GM04503 (cell line): ENCODE results near the gene ADCY6.

Source experiments
- DNase-seq: peaks from one replicate; pipeline ENCODE4 v3.0.0-alpha.2; 2012; ENCODE audit warnings: low read depth

ADCY6 gene

GRCh38 chr12:48815126-48816110 is 26.5 kb upstream of the ADCY6 start:
- DNase-seq, result peak; percentile 47

- peak; percentile 31 for DNase-seq
Measured at GRCh38 chr12:48814262-48815125, 25.6 kb upstream of the ADCY6 start.

- DNase-seq, result no peak
Measured at GRCh38 chr12:48813465-48814261, 24.8 kb upstream of the ADCY6 start.

- DNase-seq, result no peak
Measured at GRCh38 chr12:48812389-48812788, 23.5 kb upstream of the ADCY6 start.

GRCh38 chr12:48811437-48812090 is 22.7 kb upstream of the ADCY6 start:
- no peak for DNase-seq

GRCh38 chr12:48810903-48811431 is 22.1 kb upstream of the ADCY6 start:
- peak; percentile 65 for DNase-seq

GRCh38 chr12:48807981-48808380 is 19.1 kb upstream of the ADCY6 start:
- no peak for DNase-seq

GRCh38 chr12:48803675-48804074 is 14.8 kb upstream of the ADCY6 start:
- no peak for DNase-seq

GRCh38 chr12:48800971-48801370 is 12.1 kb upstream of the ADCY6 start:
- DNase-seq, result no peak

GRCh38 chr12:48800457-48800856 is 11.6 kb upstream of the ADCY6 start:
- DNase-seq, result no peak

- DNase-seq, result no peak
Measured at GRCh38 chr12:48796976-48797375, 8.1 kb upstream of the ADCY6 start.

- no peak for DNase-seq
Measured at GRCh38 chr12:48795550-48796455, 6.9 kb upstream of the ADCY6 start.

GRCh38 chr12:48794870-48795269 is 6.0 kb upstream of the ADCY6 start:
- DNase-seq, result no peak

- no peak for DNase-seq
Measured at GRCh38 chr12:48793696-48794095, 4.8 kb upstream of the ADCY6 start.

GRCh38 chr12:48789858-48790326 is 1.0 kb upstream of the ADCY6 start:
- DNase-seq, result no peak

- no peak for DNase-seq
Measured at GRCh38 chr12:48788524-48788853, 400 bp downstream of the ADCY6 start.

- DNase-seq, result no peak
Measured at GRCh38 chr12:48787791-48788523, 932 bp downstream of the ADCY6 start.

- no peak for DNase-seq
Measured at GRCh38 chr12:48786591-48787544, 2.0 kb downstream of the ADCY6 start.
